Adrenal gland (tissue), 5 donors: ENCODE results near the gene FILIP1.

ENCODE experiments used
- POLR2A ChIP-seq, 2 donors: fragments of 450-650 bp; IDR thresholded peaks; one replicate each; pipeline ENCODE4 v1.6.1; 2017; ENCODE audit warnings: antibody characterized with exemption in 2 of 2, mild to moderate bottlenecking in 2 of 2, moderate library complexity in 1 of 2
- TF ChIP-seq, protein P1 (sequence below), 6 experiments: fragments of 450-650 bp in 4 of 6; fragments of 200-600 bp in 2 of 6; sonication (generic) in 1 of 6; IDR thresholded peaks; 1 replicate in 5 of 6; 2 replicates in 1 of 6; pipeline versions ENCODE4 v1.5.1 to v1.8.0; 2016 to 2021; ENCODE audit warnings: antibody characterized with exemption in 6 of 6, mild to moderate bottlenecking in 2 of 6, moderate library complexity in 1 of 6
- donor health status: DM: no; HTN: no; CAD: no.

DNA sequence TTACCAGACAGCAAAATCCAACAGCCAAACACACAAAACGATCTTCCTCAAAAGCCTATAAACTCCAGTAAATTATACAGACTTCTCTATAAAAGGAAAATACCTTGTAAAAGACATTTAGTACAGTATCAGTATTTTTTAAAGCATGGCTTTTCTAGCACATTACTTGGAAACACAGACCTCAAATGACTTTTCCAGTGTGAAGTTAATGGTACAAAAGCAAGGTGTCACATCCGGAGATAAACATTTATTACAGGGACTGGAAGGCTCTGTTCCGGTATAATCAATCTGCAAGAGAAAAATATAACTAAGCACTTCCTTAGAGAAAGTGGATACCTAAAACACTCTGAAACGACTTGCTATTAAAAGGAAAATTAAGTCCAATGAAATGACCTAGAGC is 226.1 kb downstream of the FILIP1 start:
- TF ChIP-seq, protein P1, sequence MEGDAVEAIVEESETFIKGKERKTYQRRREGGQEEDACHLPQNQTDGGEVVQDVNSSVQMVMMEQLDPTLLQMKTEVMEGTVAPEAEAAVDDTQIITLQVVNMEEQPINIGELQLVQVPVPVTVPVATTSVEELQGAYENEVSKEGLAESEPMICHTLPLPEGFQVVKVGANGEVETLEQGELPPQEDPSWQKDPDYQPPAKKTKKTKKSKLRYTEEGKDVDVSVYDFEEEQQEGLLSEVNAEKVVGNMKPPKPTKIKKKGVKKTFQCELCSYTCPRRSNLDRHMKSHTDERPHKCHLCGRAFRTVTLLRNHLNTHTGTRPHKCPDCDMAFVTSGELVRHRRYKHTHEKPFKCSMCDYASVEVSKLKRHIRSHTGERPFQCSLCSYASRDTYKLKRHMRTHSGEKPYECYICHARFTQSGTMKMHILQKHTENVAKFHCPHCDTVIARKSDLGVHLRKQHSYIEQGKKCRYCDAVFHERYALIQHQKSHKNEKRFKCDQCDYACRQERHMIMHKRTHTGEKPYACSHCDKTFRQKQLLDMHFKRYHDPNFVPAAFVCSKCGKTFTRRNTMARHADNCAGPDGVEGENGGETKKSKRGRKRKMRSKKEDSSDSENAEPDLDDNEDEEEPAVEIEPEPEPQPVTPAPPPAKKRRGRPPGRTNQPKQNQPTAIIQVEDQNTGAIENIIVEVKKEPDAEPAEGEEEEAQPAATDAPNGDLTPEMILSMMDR (IDR thresholded peaks at IDR 0.05) = no peak
- TF ChIP-seq POLR2A (IDR thresholded peaks at IDR 0.05) = no peak
